ENCODE results near the gene KRTAP10-3. TPM values are rescaled to one million over a fixed set of nuclear protein-coding genes. Genes with fewer than 3 reads are reported as not detected.

The KRTAP10-3 gene
- total RNA-seq, 1 donor from 2014 or later: not detected

- peaks cover 54% of the 10 kb centered on the region for H3K27me3 ChIP-seq (ENCODE audit: low read depth)
- no peaks in the 10 kb centered on the region for H3K36me3 ChIP-seq
- intact Hi-C loops (cut with micrococcal nuclease): no loop called here
- peaks cover 11% of the 10 kb centered on the region for H3K4me1 ChIP-seq
- no peak for TF ChIP-seq CTCF (IDR thresholded peaks at IDR 0.05; ENCODE audit: borderline replicate concordance)
- H3K4me3 ChIP-seq: no peak overlapping the region
- no peak overlapping the region for H3K27ac ChIP-seq (replicated peaks)
- no peak for DNase-seq
- H3K9me3 ChIP-seq (replicated peaks): no peaks in the 10 kb centered on the region
Measured at GRCh38 chr21:44510109-44510507, 48.5 kb downstream of the KRTAP10-3 start.

- Histone ChIP-seq H3K4me1 (peaks cover 11% of the 10 kb centered on the region), H3K27ac (replicated peaks) (no peak overlapping the region), H3K36me3 (no peaks in the 10 kb centered on the region), H3K4me3 (no peak overlapping the region), H3K27me3 (ENCODE audit: low read depth) (peaks cover 54% of the 10 kb centered on the region), H3K9me3 (replicated peaks) (no peaks in the 10 kb centered on the region)
- DNase-seq: peak; percentile 82
- peak; percentile 64 for TF ChIP-seq CTCF (IDR thresholded peaks at IDR 0.05; ENCODE audit: borderline replicate concordance)
- intact Hi-C loops (cut with micrococcal nuclease): no loop called here
Measured at GRCh38 chr21:44509539-44509938, 49.1 kb downstream of the KRTAP10-3 start.

- Histone ChIP-seq H3K27ac (replicated peaks) (no peak overlapping the region), H3K4me1 (peaks cover 11% of the 10 kb centered on the region), H3K36me3 (no peaks in the 10 kb centered on the region), H3K4me3 (no peak overlapping the region), H3K27me3 (ENCODE audit: low read depth) (peaks cover 54% of the 10 kb centered on the region), H3K9me3 (replicated peaks) (no peaks in the 10 kb centered on the region)
- intact Hi-C loops (cut with micrococcal nuclease): no loop called here
- no peak for DNase-seq
- no peak for TF ChIP-seq CTCF (IDR thresholded peaks at IDR 0.05; ENCODE audit: borderline replicate concordance)
Measured at GRCh38 chr21:44508711-44509445, 49.7 kb downstream of the KRTAP10-3 start.

- intact Hi-C loops (cut with micrococcal nuclease): no loop called here
- no peak for DNase-seq
- no peak for TF ChIP-seq CTCF (IDR thresholded peaks at IDR 0.05; ENCODE audit: borderline replicate concordance)
- Histone ChIP-seq H3K27ac (replicated peaks) (no peak overlapping the region), H3K9me3 (replicated peaks) (no peaks in the 10 kb centered on the region), H3K4me1 (peaks cover 11% of the 10 kb centered on the region), H3K27me3 (ENCODE audit: low read depth) (peaks cover 54% of the 10 kb centered on the region), H3K36me3 (no peaks in the 10 kb centered on the region), H3K4me3 (no peak overlapping the region)
Measured at GRCh38 chr21:44508426-44508710, 50.2 kb downstream of the KRTAP10-3 start.

Other genes with a start within 250 kb of the KRTAP10-3 start
- 12.0 TPM for gene CFAP410, start 219.4 kb downstream of the KRTAP10-3 start, total RNA-seq
- 1.8 TPM for gene TRPM2, start 205.2 kb downstream of the KRTAP10-3 start, total RNA-seq
- 1.8 TPM for gene LRRC3, start 103.3 kb downstream of the KRTAP10-3 start, total RNA-seq
- not detected for gene KRTAP10-1, start 18.6 kb downstream of the KRTAP10-3 start, total RNA-seq
- not detected for gene KRTAP10-2, start 7.3 kb downstream of the KRTAP10-3 start, total RNA-seq
- gene KRTAP10-4, start 14.9 kb upstream of the KRTAP10-3 start, total RNA-seq: not detected
- gene KRTAP10-5, start 21.8 kb upstream of the KRTAP10-3 start, total RNA-seq: not detected
- gene KRTAP10-6, start 33.7 kb upstream of the KRTAP10-3 start, total RNA-seq: not detected
- gene KRTAP10-7, start 41.8 kb upstream of the KRTAP10-3 start, total RNA-seq: not detected
- not detected for gene KRTAP10-8, start 53.3 kb upstream of the KRTAP10-3 start, total RNA-seq
- not detected for gene KRTAP10-9, start 68.3 kb upstream of the KRTAP10-3 start, total RNA-seq
- gene KRTAP10-10, start 78.6 kb upstream of the KRTAP10-3 start, total RNA-seq: not detected
- not detected for gene KRTAP10-11, start 87.6 kb upstream of the KRTAP10-3 start, total RNA-seq
- not detected for gene KRTAP12-4, start 95.9 kb upstream of the KRTAP10-3 start, total RNA-seq
- gene KRTAP12-3, start 99.1 kb upstream of the KRTAP10-3 start, total RNA-seq: not detected
- not detected for gene KRTAP12-2, start 108.1 kb upstream of the KRTAP10-3 start, total RNA-seq
- gene KRTAP12-1, start 123.4 kb upstream of the KRTAP10-3 start, total RNA-seq: not detected
- gene KRTAP10-12, start 138.4 kb upstream of the KRTAP10-3 start, total RNA-seq: not detected
- gene TSPEAR, start 152.8 kb upstream of the KRTAP10-3 start, total RNA-seq: 3.3 TPM
- gene UBE2G2, start 243.0 kb upstream of the KRTAP10-3 start, total RNA-seq: 78.2 TPM

All from left ventricle myocardium inferior (tissue), 1 donor.